ENCODE data around the gene KRTAP10-2.

GRCh38 chr21:44521301-44521927 lies 29.9 kb downstream of the KRTAP10-2 start:
- TF ChIP-seq CTCF (IDR thresholded peaks at IDR 0.05) (no peak), EP300 (IDR thresholded peaks at IDR 0.05) (no peak), POLR2AphosphoS5 (IDR thresholded peaks at IDR 0.05) (no peak), POLR2A (IDR thresholded peaks at IDR 0.05; ENCODE audit: low read depth) (no peak)

Measured in esophagus muscularis mucosa (tissue), 4 donors.